Dedifferentiated amniotic fluid mesenchymal stem cell (primary cell): ENCODE data around the gene CACNB4.
"Not testable (repeated sequence)": the region's sequence is repeated elsewhere in the genome, so short reads cannot be mapped to it uniquely, and the experiment has no call there.

Experiments used
- DNase-seq: peaks from one replicate; pipeline ENCODE4 v3.0.0-alpha.2; 2016; ENCODE audit errors: extremely low spot score

Gene CACNB4

GRCh38 chr2:151824886-151825285, 274.0 kb downstream of the CACNB4 start:
- no peak for DNase-seq

GRCh38 chr2:151823651-151824050, 275.2 kb downstream of the CACNB4 start:
- no peak for DNase-seq

GRCh38 chr2:151819920-151820319, 278.9 kb downstream of the CACNB4 start:
- DNase-seq, result no peak

GRCh38 chr2:151817929-151818328, 280.9 kb downstream of the CACNB4 start:
- DNase-seq, result no peak

- no peak for DNase-seq
These were observed 282.0 kb downstream of the CACNB4 start for GRCh38 chr2:151816843-151817242.

GRCh38 chr2:151815821-151816489, 282.9 kb downstream of the CACNB4 start:
- no peak for DNase-seq

GRCh38 chr2:151810489-151810888, 288.4 kb downstream of the CACNB4 start:
- DNase-seq, result no peak

- DNase-seq, result no peak
These were observed 289.8 kb downstream of the CACNB4 start for GRCh38 chr2:151809073-151809383.

- peak; percentile 31 for DNase-seq
These were observed 290.4 kb downstream of the CACNB4 start for GRCh38 chr2:151808258-151809072.

- DNase-seq, result no peak
These were observed 292.9 kb downstream of the CACNB4 start for GRCh38 chr2:151805961-151806360.

- no peak for DNase-seq
These were observed 293.5 kb downstream of the CACNB4 start for GRCh38 chr2:151805343-151805742.

- no peak for DNase-seq
These were observed 295.0 kb downstream of the CACNB4 start for GRCh38 chr2:151803811-151804210.

GRCh38 chr2:151802315-151802714, 296.5 kb downstream of the CACNB4 start:
- DNase-seq, result no peak

- DNase-seq, result no peak
These were observed 299.0 kb downstream of the CACNB4 start for GRCh38 chr2:151799886-151800292.

- DNase-seq, result no peak
These were observed 302.1 kb downstream of the CACNB4 start for GRCh38 chr2:151796774-151797173.

GRCh38 chr2:151795646-151796240, 303.1 kb downstream of the CACNB4 start:
- DNase-seq, result no peak

- DNase-seq, result not testable (repeated sequence)
These were observed 304.4 kb downstream of the CACNB4 start for GRCh38 chr2:151794422-151794821.

- no peak for DNase-seq
These were observed 305.7 kb downstream of the CACNB4 start for GRCh38 chr2:151793123-151793522.

- no peak for DNase-seq
These were observed 306.3 kb downstream of the CACNB4 start for GRCh38 chr2:151792589-151792988.

GRCh38 chr2:151791545-151791944, 307.3 kb downstream of the CACNB4 start:
- DNase-seq, result no peak

GRCh38 chr2:151790689-151791088, 308.2 kb downstream of the CACNB4 start:
- DNase-seq, result no peak

GRCh38 chr2:151789055-151789834, 309.6 kb downstream of the CACNB4 start:
- DNase-seq, result no peak
